ENCODE measurements around the gene LPP.

- TF ChIP-seq CTCF (IDR thresholded peaks at IDR 0.05; ENCODE audit: insufficient read depth, low read length) (no peak), REST (IDR thresholded peaks at IDR 0.05; ENCODE audit: insufficient replicate concordance, low read depth) (no peak), POLR2AphosphoS5 (IDR thresholded peaks at IDR 0.05; ENCODE audit: low read depth) (no peak)
Observed at GRCh38 chr3:188158731-188159310, 4.9 kb downstream of the LPP start.
